Measurements from ENCODE around the gene ZSWIM3.

DNA sequence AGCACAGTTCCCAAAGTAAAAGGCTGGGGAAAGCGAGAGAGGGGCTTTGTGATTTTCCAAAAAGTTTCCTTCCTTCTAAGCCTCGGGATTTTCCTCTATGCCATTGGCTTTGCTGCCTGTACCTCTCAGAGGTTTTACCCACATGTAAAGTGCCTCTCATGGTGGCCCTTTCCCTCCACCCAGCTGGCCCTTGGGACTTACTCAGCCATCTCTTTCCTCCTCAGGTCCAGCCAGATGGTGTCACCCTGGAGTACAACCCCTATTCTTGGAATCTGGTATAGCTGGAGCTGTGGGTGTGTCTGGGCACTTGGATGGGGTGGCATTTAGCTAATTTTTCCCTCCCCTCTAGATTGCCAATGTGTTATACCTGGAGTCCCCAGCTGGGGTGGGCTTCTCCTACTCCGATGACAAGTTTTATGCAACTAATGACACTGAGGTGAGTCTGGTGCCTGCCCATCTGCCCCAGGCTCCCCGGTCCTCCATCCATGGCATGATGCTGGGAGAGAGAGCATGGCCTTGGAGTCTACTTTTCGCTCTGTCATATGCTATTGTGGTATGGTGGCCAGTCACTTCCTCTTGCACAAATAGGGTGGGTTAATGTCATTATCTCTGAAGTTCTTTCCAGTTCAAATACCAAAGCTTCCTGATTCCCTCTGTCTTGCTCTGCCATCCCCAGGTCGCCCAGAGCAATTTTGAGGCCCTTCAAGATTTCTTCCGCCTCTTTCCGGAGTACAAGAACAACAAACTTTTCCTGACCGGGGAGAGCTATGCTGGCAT is 34.8 kb downstream of the ZSWIM3 start:
- no peak for TF ChIP-seq EZH2 (IDR thresholded peaks at IDR 0.05; ENCODE audit: low read length, unreplicated experiment)
- TF ChIP-seq, protein P1, sequence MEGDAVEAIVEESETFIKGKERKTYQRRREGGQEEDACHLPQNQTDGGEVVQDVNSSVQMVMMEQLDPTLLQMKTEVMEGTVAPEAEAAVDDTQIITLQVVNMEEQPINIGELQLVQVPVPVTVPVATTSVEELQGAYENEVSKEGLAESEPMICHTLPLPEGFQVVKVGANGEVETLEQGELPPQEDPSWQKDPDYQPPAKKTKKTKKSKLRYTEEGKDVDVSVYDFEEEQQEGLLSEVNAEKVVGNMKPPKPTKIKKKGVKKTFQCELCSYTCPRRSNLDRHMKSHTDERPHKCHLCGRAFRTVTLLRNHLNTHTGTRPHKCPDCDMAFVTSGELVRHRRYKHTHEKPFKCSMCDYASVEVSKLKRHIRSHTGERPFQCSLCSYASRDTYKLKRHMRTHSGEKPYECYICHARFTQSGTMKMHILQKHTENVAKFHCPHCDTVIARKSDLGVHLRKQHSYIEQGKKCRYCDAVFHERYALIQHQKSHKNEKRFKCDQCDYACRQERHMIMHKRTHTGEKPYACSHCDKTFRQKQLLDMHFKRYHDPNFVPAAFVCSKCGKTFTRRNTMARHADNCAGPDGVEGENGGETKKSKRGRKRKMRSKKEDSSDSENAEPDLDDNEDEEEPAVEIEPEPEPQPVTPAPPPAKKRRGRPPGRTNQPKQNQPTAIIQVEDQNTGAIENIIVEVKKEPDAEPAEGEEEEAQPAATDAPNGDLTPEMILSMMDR (conservative IDR thresholded peaks at IDR 0.05; ENCODE audit: low read depth, low read length): peak; percentile 57
- TF ChIP-seq EZH2phosphoT487 (IDR thresholded peaks at IDR 0.05; ENCODE audit: borderline replicate concordance, low read length): no peak
